AG04449 (cell line): Measurements from ENCODE around the gene SLC9A9.

Experiments
- CTCF ChIA-PET: fragments of 350-600 bp; formaldehyde crosslinking; extraction: SDS; loops from one replicate; lab custom pipeline; 2021; ENCODE audit warnings: antibody characterized with exemption; lab: Yijun Ruan, JAX
- POLR2A ChIA-PET: fragments of 400-600, 350-600 bp; formaldehyde crosslinking; extraction: SDS; loops from one replicate; lab custom pipeline; 2020; ENCODE audit warnings: antibody characterized with exemption, inconsistent platforms; lab: Yijun Ruan, JAX
- DNase-seq: peaks from one replicate; pipeline ENCODE4 v3.0.0-alpha.2; 2010; ENCODE audit warnings: low read depth, low spot score
- H3K4me3 ChIP-seq: 2 replicates; pipeline ENCODE4 v1.5.1; 2011; ENCODE audit warnings: low read depth, mild to moderate bottlenecking, control low read depth, low read length
- TF ChIP-seq, protein P1 (sequence below): IDR thresholded peaks from one replicate; pipeline ENCODE4 v1.5.1; 2011; ENCODE audit warnings: mild to moderate bottlenecking, moderate library complexity, low read length, control low read depth, inconsistent platforms; ENCODE audit not compliant: insufficient read depth; ENCODE audit errors: missing control alignments

SLC9A9 gene

DNA sequence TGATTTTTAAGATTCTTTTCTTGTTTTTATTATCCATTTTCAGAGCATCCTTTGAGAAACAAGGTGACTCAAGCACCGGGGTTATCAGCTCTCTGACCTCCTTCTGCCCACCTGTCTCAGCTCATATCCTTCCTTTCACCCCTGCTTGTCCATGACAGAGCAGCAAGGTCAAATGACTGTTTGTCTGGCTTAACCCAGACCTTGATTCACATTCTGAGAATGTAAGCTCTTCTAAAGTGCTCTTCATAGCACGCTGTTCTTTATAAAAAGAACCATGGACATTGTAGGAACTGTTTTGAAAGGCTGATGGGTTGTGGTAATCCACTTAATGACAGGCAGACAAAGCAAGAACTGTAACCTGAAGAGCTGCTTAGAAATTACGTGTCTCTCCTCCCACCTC lies 606.2 kb downstream of the SLC9A9 start:
- TF ChIP-seq, protein P1, sequence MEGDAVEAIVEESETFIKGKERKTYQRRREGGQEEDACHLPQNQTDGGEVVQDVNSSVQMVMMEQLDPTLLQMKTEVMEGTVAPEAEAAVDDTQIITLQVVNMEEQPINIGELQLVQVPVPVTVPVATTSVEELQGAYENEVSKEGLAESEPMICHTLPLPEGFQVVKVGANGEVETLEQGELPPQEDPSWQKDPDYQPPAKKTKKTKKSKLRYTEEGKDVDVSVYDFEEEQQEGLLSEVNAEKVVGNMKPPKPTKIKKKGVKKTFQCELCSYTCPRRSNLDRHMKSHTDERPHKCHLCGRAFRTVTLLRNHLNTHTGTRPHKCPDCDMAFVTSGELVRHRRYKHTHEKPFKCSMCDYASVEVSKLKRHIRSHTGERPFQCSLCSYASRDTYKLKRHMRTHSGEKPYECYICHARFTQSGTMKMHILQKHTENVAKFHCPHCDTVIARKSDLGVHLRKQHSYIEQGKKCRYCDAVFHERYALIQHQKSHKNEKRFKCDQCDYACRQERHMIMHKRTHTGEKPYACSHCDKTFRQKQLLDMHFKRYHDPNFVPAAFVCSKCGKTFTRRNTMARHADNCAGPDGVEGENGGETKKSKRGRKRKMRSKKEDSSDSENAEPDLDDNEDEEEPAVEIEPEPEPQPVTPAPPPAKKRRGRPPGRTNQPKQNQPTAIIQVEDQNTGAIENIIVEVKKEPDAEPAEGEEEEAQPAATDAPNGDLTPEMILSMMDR, result no peak
- no peak overlapping the region for H3K4me3 ChIP-seq
- CTCF ChIA-PET, result no interaction called here
- POLR2A ChIA-PET, result no interaction called here
- DNase-seq, result no peak

DNA sequence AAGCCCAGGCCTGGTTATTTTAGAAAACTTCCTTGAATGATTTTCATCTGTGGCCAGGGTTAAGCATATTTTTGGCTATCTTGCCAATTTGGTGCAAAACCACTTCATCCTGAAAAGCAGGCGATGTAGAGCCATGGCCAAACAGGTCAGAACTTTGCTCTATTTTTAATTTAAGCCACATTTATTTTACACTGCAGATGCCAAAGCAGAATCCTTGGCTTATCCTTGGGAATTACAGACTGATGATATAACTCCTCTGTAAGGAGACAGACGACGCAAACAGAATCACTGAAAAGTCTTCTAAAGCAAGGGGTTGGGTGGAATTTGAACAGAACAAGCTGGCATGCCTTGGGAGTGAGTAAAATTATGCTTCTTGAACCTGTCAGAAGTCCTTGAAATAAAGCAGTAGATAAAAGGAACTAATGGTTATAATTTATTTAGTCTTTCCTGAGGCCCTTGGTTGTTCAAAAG lies 606.8 kb downstream of the SLC9A9 start:
- POLR2A ChIA-PET, result no interaction called here
- no peak overlapping the region for H3K4me3 ChIP-seq
- CTCF ChIA-PET, result no interaction called here
- TF ChIP-seq, protein P1, result no peak
- no peak for DNase-seq

DNA sequence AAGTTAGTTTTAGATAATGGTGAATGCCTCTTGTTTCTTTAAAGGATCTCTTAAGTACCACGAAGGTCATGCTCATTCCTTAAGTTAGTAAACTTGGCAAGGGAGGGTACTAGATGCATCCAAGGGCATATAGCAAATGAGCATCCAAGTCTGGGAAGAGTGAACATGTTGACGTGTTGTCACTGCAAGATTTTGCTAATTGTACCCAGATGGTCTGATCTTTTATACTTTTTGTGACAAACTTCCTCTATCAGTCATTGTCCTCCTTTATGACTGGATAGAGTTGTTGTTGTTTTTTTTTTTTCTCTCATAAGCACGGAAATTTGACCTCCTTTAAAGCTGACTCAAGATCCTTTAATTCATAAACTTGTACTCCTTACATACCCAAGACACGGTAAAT lies 607.4 kb downstream of the SLC9A9 start:
- DNase-seq, result no peak
- TF ChIP-seq, protein P1, result no peak
- no peak overlapping the region for H3K4me3 ChIP-seq
- POLR2A ChIA-PET, result no interaction called here
- CTCF ChIA-PET, result no interaction called here

DNA sequence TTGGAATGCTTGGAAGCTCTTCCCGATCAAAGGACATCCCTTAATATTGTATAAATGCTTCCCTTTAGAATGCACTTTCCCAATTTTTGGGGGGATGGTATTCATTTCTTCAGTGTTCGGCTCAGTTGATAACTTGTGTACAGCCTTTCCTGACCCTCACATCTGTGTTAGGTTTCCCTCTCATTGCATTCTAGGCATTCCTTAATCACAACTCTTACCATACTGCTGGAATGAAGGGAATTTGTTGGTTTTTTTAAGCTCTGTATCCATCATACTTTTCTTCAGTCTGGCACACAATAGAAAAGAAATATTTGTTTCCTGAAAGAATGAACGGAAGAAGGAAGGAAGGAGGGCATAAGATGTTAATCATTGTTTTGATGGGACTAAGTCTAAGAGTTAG lies 609.2 kb downstream of the SLC9A9 start:
- CTCF ChIA-PET, result no interaction called here
- DNase-seq, result no peak

DNA sequence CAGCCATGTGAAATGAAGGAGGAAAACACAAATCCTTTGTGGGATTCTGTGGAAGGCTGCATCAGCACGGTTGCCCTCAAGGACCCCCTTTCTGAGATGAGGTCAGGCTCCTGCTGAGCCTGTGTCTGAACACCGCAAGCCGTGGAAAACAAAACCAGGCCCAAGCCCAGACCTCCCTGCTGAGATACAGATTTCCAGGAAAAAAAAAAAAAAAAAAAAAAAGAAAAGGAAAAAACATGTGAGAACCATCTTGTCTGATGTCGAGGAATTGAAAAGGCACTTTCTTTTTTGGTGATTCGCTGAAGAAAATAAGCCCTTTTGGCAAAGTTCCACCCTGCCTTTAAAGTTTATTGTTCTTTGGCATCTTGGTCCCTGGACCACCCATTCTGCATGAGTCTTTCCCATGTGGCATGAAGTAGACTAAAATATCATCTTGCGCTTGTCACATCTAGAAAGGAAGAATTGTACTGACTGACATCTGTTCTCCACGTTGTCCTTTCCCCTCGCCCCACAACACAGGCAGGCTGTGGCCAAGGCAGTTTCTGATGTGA lies 611.1 kb downstream of the SLC9A9 start:
- ChIA-PET CTCF (no interaction called here), POLR2A (no interaction called here)
- TF ChIP-seq, protein P1, result no peak
- H3K4me3 ChIP-seq, result no peak overlapping the region
- DNase-seq, result no peak

More for the DNA sequence above, 609.2 kb downstream of the SLC9A9 start:
- POLR2A ChIA-PET, result no interaction called here
- TF ChIP-seq, protein P1, result no peak
- no peak overlapping the region for H3K4me3 ChIP-seq

DNA sequence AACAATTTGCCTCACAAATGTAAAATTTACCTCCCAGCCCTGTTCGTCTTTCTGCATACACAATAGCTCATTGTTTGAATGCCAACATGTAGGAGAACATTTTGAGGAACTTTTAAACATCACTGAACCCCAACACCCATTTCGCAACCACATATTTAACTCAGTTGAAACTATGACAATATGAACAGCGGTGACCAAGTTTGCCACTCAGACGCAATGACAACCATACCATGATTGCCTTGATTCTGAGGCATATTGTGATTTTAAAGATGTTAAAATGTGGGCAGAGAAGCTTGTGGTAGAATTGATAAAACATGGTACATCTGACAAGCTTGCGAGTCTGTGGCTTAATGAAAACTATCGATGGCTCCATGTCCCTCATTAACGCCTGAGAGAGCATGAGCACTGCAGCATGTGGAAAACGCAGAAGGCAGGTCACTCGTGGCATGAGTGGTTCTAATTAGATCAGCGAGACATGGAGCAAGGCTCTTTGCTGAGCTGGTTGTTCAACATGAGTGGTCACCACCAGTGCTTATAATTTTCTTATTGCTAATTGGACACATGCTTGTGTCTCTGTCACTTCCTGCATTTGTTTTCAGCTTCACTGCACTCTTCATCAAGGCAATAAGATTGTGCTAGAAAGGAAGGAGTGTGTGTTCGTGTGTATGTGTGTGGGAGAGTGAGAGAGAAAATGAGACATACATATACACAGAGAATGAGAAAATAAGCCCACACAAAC lies 611.9 kb downstream of the SLC9A9 start:
- H3K4me3 ChIP-seq, result no peak overlapping the region
- no peak for DNase-seq
- TF ChIP-seq, protein P1, result no peak
- POLR2A ChIA-PET, result no interaction called here
- CTCF ChIA-PET, result no interaction called here
